GM23338 (cell line): ENCODE measurements around the gene TP53BP1. TPM values are rescaled to one million over a fixed set of nuclear protein-coding genes. Genes with fewer than 3 reads are reported as not detected.
"Not testable (repeated sequence)": the region's sequence is repeated elsewhere in the genome, so short reads cannot be mapped to it uniquely, and the experiment has no call there.

Experiments used
- ATAC-seq: fragments of 200-7000 bp; cut with Tn5 transposase; 3 replicates; pipeline ENCODE4 v1.9.1; 2020
- DNase-seq: peaks from one replicate; pipeline ENCODE4 v3.0.0-alpha.2; 2015; ENCODE audit warnings: low spot score
- H2AFZ ChIP-seq: fragments of 200-600 bp; sonication (generic); 2 replicates; pipeline ENCODE4 v1.8.0; 2016; ENCODE audit warnings: antibody characterized with exemption, mild to moderate bottlenecking, moderate library complexity
- H3F3A ChIP-seq: fragments of 200-600 bp; sonication (generic); replicated peaks from 2 replicates; pipeline ENCODE4 v1.8.0; 2017; ENCODE audit warnings: antibody characterized with exemption, mixed run types, low read depth
- H3K27ac ChIP-seq: fragments of 200-600 bp; sonication (generic); 2 replicates; pipeline ENCODE4 v1.6.1; 2016; ENCODE audit warnings: low read depth
- H3K27me3 ChIP-seq: fragments of 200-600 bp; sonication (generic); 2 replicates; pipeline ENCODE4 v1.8.0; 2016; ENCODE audit warnings: mild to moderate bottlenecking, mixed run types, moderate library complexity; ENCODE audit not compliant: insufficient read depth
- H3K36me3 ChIP-seq: fragments of 200-600 bp; sonication (generic); 2 replicates; pipeline ENCODE4 v1.8.0; 2016; ENCODE audit warnings: mild to moderate bottlenecking; ENCODE audit not compliant: insufficient read depth
- H3K4me1 ChIP-seq: fragments of 200-600 bp; sonication (generic); 2 replicates; pipeline ENCODE4 v1.8.0; 2016; ENCODE audit warnings: mild to moderate bottlenecking, moderate library complexity; ENCODE audit not compliant: insufficient read depth
- H3K4me2 ChIP-seq: fragments of 200-600 bp; sonication (generic); 2 replicates; pipeline ENCODE4 v1.7.1; 2017; ENCODE audit warnings: mixed run types
- H3K4me3 ChIP-seq: fragments of 200-600 bp; sonication (generic); 2 replicates; pipeline ENCODE4 v1.6.1; 2016; ENCODE audit warnings: mixed run types
- H3K79me2 ChIP-seq: fragments of 200-600 bp; sonication (generic); replicated peaks from 2 replicates; pipeline ENCODE4 v1.8.0; 2017; ENCODE audit warnings: mild to moderate bottlenecking; ENCODE audit not compliant: insufficient read depth
- H3K9me2 ChIP-seq: fragments of 200-600 bp; sonication (generic); 2 replicates; pipeline ENCODE4 v1.8.0; 2017; ENCODE audit not compliant: insufficient read depth
- H4K20me1 ChIP-seq: fragments of 200-600 bp; sonication (generic); replicated peaks from 2 replicates; pipeline ENCODE4 v1.8.0; 2017; ENCODE audit warnings: mild to moderate bottlenecking; ENCODE audit not compliant: insufficient read depth
- H3K27ac Mint-ChIP-seq: 2 replicates; pipeline ENCODE4 v1.8.0; 2020; ENCODE audit warnings: inconsistent platforms, mild to moderate bottlenecking, moderate library complexity, mixed read lengths
- H3K27me3 Mint-ChIP-seq: 3 replicates; pipeline ENCODE4 v1.8.0; 2022; ENCODE audit warnings: low read depth, mild to moderate bottlenecking, moderate library complexity, mixed read lengths, inconsistent platforms; ENCODE audit not compliant: insufficient read depth, poor library complexity
- H3K36me3 Mint-ChIP-seq: 3 replicates; pipeline ENCODE4 v1.8.0; 2021; ENCODE audit warnings: low read depth, mild to moderate bottlenecking, inconsistent platforms, moderate library complexity, mixed read lengths
- H3K4me1 Mint-ChIP-seq: 3 replicates; pipeline ENCODE4 v1.8.0; 2020; ENCODE audit warnings: mild to moderate bottlenecking, inconsistent platforms, mixed read lengths
- H3K4me3 Mint-ChIP-seq: 3 replicates; pipeline ENCODE4 v1.8.0; 2021; ENCODE audit warnings: moderate library complexity, mild to moderate bottlenecking, inconsistent platforms, mixed read lengths
- H3K9me3 Mint-ChIP-seq: 3 replicates; pipeline ENCODE4 v1.8.0; 2020; ENCODE audit warnings: moderate library complexity, mild to moderate bottlenecking, inconsistent platforms, mixed read lengths
- CREB1 ChIP-seq: fragments of 250-450 bp; sonication (Bioruptor Pico); IDR thresholded peaks from 2 replicates; pipeline ENCODE4 v1.5.0; 2020; ENCODE audit warnings: low read depth, mild to moderate bottlenecking, moderate library complexity
- ZNF331 ChIP-seq: fragments of 250-450 bp; sonication (Bioruptor Pico); IDR thresholded peaks from 2 replicates; pipeline ENCODE4 v1.5.0; 2020; ENCODE audit warnings: low read depth, mild to moderate bottlenecking, moderate library complexity
- polyA plus RNA-seq: library from polyadenylated mRNA; unstranded; fragments of >200 nt; fragmentation: Nextera tagmentation; extraction: Ambion mirVana; gene quantifications from 2 replicates; pipeline ENCODE4 v1.2.1, GENCODE V29; 2016
- total RNA-seq: library from RNA; depleted of rRNA; stranded (reverse); fragments of >200 nt; shearing (Covaris generic); gene quantifications from 2 replicates; pipeline ENCODE4 v1.2.3, GENCODE V29; 2014
- TF ChIP-seq, protein P1 (sequence below): IDR thresholded peaks from one replicate; pipeline ENCODE4 v1.6.1; 2018; ENCODE audit warnings: antibody characterized with exemption; ENCODE audit not compliant: unreplicated experiment
- TF ChIP-seq, protein P2 (sequence below): fragments of 250-450 bp; sonication (Bioruptor Pico); IDR thresholded peaks from 2 replicates; pipeline ENCODE4 v1.5.0; 2020; ENCODE audit warnings: mild to moderate bottlenecking, moderate library complexity
- TF ChIP-seq, protein P3 (sequence below): IDR thresholded peaks from 2 replicates; pipeline ENCODE4 v1.6.1; 2016; ENCODE audit warnings: antibody characterized with exemption

TP53BP1 gene
- total and polyA plus RNA-seq, 2 experiments from 2014 or later = 17.7 to 81.3 TPM

DNA sequence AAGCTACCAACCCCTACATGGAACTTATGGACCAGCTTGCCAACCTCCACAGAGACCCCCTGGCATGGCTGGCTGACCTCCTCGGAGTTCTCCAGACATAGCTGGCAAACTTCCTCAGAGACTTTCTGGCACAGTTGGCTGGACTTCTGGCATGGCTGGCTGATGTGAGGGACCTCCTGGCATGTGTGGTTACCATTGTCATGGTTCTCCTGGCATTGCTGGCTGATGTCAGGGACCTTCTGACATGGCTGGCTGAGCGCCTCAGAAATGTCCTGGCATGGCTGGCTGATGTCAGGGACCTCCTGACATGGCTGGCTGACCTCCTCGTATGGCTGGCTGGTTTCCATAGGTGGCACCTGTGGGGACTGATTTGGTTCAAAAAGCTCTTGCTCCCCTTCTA lies 41.9 kb upstream of the TP53BP1 start:
- H3K4me3 ChIP-seq = no peak overlapping the region
- H3K27me3 ChIP-seq = no peaks in the 10 kb centered on the region
- H3F3A ChIP-seq = 0 out of 2 replicates have a peak, but pooled peaks cover 2% of the 10 kb centered on the region
- no peaks in the 10 kb centered on the region; the same call in 2 of the 3 replicates for H3K36me3 Mint-ChIP-seq
- H3K36me3 ChIP-seq = no peaks in the 10 kb centered on the region
- H3K4me1 ChIP-seq = peaks cover 8% of the 10 kb centered on the region; the same call in 1 of the 2 replicates
- no peak overlapping the region for H3K27ac Mint-ChIP-seq
- no peak overlapping the region for H2AFZ ChIP-seq
- no peak overlapping the region for H3K4me2 ChIP-seq
- no peaks in the 10 kb centered on the region; the same call in 2 of the 3 replicates for H3K9me3 Mint-ChIP-seq
- no peaks in the 10 kb centered on the region for H4K20me1 ChIP-seq
- DNase-seq (no peak), ATAC-seq (no peak)
- H3K9me2 ChIP-seq = no peaks in the 10 kb centered on the region
- TF ChIP-seq, protein P1, sequence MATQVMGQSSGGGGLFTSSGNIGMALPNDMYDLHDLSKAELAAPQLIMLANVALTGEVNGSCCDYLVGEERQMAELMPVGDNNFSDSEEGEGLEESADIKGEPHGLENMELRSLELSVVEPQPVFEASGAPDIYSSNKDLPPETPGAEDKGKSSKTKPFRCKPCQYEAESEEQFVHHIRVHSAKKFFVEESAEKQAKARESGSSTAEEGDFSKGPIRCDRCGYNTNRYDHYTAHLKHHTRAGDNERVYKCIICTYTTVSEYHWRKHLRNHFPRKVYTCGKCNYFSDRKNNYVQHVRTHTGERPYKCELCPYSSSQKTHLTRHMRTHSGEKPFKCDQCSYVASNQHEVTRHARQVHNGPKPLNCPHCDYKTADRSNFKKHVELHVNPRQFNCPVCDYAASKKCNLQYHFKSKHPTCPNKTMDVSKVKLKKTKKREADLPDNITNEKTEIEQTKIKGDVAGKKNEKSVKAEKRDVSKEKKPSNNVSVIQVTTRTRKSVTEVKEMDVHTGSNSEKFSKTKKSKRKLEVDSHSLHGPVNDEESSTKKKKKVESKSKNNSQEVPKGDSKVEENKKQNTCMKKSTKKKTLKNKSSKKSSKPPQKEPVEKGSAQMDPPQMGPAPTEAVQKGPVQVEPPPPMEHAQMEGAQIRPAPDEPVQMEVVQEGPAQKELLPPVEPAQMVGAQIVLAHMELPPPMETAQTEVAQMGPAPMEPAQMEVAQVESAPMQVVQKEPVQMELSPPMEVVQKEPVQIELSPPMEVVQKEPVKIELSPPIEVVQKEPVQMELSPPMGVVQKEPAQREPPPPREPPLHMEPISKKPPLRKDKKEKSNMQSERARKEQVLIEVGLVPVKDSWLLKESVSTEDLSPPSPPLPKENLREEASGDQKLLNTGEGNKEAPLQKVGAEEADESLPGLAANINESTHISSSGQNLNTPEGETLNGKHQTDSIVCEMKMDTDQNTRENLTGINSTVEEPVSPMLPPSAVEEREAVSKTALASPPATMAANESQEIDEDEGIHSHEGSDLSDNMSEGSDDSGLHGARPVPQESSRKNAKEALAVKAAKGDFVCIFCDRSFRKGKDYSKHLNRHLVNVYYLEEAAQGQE = no peak
- TF ChIP-seq, protein P2, sequence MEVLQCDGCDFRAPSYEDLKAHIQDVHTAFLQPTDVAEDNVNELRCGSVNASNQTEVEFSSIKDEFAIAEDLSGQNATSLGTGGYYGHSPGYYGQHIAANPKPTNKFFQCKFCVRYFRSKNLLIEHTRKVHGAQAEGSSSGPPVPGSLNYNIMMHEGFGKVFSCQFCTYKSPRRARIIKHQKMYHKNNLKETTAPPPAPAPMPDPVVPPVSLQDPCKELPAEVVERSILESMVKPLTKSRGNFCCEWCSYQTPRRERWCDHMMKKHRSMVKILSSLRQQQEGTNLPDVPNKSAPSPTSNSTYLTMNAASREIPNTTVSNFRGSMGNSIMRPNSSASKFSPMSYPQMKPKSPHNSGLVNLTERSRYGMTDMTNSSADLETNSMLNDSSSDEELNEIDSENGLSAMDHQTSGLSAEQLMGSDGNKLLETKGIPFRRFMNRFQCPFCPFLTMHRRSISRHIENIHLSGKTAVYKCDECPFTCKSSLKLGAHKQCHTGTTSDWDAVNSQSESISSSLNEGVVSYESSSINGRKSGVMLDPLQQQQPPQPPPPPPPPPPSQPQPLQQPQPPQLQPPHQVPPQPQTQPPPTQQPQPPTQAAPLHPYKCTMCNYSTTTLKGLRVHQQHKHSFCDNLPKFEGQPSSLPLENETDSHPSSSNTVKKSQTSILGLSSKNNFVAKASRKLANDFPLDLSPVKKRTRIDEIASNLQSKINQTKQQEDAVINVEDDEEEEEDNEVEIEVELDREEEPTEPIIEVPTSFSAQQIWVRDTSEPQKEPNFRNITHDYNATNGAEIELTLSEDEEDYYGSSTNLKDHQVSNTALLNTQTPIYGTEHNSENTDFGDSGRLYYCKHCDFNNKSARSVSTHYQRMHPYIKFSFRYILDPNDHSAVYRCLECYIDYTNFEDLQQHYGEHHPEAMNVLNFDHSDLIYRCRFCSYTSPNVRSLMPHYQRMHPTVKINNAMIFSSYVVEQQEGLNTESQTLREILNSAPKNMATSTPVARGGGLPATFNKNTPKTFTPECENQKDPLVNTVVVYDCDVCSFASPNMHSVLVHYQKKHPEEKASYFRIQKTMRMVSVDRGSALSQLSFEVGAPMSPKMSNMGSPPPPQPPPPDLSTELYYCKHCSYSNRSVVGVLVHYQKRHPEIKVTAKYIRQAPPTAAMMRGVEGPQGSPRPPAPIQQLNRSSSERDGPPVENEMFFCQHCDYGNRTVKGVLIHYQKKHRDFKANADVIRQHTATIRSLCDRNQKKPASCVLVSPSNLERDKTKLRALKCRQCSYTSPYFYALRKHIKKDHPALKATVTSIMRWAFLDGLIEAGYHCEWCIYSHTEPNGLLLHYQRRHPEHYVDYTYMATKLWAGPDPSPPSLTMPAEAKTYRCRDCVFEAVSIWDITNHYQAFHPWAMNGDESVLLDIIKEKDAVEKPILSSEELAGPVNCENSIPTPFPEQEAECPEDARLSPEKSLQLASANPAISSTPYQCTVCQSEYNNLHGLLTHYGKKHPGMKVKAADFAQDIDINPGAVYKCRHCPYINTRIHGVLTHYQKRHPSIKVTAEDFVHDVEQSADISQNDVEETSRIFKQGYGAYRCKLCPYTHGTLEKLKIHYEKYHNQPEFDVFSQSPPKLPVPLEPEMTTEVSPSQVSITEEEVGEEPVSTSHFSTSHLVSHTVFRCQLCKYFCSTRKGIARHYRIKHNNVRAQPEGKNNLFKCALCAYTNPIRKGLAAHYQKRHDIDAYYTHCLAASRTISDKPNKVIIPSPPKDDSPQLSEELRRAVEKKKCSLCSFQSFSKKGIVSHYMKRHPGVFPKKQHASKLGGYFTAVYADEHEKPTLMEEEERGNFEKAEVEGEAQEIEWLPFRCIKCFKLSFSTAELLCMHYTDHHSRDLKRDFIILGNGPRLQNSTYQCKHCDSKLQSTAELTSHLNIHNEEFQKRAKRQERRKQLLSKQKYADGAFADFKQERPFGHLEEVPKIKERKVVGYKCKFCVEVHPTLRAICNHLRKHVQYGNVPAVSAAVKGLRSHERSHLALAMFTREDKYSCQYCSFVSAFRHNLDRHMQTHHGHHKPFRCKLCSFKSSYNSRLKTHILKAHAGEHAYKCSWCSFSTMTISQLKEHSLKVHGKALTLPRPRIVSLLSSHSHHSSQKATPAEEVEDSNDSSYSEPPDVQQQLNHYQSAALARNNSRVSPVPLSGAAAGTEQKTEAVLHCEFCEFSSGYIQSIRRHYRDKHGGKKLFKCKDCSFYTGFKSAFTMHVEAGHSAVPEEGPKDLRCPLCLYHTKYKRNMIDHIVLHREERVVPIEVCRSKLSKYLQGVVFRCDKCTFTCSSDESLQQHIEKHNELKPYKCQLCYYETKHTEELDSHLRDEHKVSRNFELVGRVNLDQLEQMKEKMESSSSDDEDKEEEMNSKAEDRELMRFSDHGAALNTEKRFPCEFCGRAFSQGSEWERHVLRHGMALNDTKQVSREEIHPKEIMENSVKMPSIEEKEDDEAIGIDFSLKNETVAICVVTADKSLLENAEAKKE (CRISPR knock-in tag) = no peak
- TF ChIP-seq ZNF331 (CRISPR knock-in tag) (no peak), CREB1 (CRISPR knock-in tag) (no peak)
- TF ChIP-seq, protein P3, sequence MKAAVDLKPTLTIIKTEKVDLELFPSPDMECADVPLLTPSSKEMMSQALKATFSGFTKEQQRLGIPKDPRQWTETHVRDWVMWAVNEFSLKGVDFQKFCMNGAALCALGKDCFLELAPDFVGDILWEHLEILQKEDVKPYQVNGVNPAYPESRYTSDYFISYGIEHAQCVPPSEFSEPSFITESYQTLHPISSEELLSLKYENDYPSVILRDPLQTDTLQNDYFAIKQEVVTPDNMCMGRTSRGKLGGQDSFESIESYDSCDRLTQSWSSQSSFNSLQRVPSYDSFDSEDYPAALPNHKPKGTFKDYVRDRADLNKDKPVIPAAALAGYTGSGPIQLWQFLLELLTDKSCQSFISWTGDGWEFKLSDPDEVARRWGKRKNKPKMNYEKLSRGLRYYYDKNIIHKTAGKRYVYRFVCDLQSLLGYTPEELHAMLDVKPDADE = no peak
- peaks cover 20% of the 10 kb centered on the region for H3K4me1 Mint-ChIP-seq
- no peaks in the 10 kb centered on the region for H3K27me3 Mint-ChIP-seq
- H3K4me3 Mint-ChIP-seq = no peak overlapping the region
- no peak overlapping the region for H3K27ac ChIP-seq
- H3K79me2 ChIP-seq = no peaks in the 10 kb centered on the region

DNA sequence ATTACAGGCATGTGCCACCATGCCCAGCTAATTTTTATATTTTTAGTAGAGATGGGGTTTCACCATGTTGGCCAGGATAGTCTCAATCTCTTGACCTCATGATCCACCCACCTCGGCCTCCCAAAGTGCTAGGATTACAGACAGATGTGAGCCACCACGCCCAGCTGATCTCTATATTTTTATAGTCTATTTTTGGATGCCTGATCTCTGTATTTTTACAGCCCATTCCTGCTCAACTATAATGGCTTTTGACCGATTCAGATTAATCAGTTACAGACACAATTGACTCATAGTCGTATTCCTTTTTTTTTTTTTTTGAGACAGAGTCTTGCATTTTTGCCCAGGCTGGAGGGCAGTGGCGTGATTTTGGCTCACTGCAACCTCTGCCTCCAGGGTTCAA lies 39.9 kb upstream of the TP53BP1 start:
- not testable (repeated sequence) for H3K4me2 ChIP-seq, ATAC-seq, H3K27me3 ChIP-seq, H3K27ac ChIP-seq, H3K9me2 ChIP-seq, DNase-seq, H3K36me3 Mint-ChIP-seq, H3K4me3 ChIP-seq, H3K4me3 Mint-ChIP-seq, H3K27ac Mint-ChIP-seq, H4K20me1 ChIP-seq, H3K36me3 ChIP-seq, H3F3A ChIP-seq, H3K27me3 Mint-ChIP-seq, H3K4me1 ChIP-seq, H3K9me3 Mint-ChIP-seq, H3K79me2 ChIP-seq, H2AFZ ChIP-seq
- H3K4me1 Mint-ChIP-seq = peaks cover 28% of the 10 kb centered on the region
